Ovary (tissue), 9 donors: ENCODE results near the gene BMPR1A. TPM values are rescaled to one million over a fixed set of nuclear protein-coding genes. Genes with fewer than 3 reads are reported as not detected.
A peak's percentile ranks its signal among the peaks of the same experiment; 100 is the strongest.

Experiments
- DNase-seq, 5 donors: peaks; one replicate each; pipeline ENCODE4 v3.0.0-alpha.2; 2019 to 2020
- H3K27ac ChIP-seq, 2 donors: fragments of 200-600 bp; one replicate each; pipeline versions ENCODE4 v1.5.1 to v1.8.0; 2019 to 2022
- H3K27me3 ChIP-seq: fragments of 200-600 bp; one replicate; pipeline ENCODE4 v1.8.0; 2022
- H3K36me3 ChIP-seq: fragments of 200-600 bp; sonication (generic); one replicate; pipeline ENCODE4 v1.5.1; 2019
- H3K4me1 ChIP-seq: one replicate; pipeline ENCODE4 v1.8.1; 2013; ENCODE audit warnings: mild to moderate bottlenecking, moderate library complexity; ENCODE audit not compliant: insufficient read depth
- H3K4me3 ChIP-seq: fragments of 200-600 bp; sonication (generic); one replicate; pipeline ENCODE4 v1.5.1; 2017
- H3K9me3 ChIP-seq, 2 donors: fragments of 200-600 bp in 1 of 2; sonication (generic) in 1 of 2; one replicate each; pipeline versions ENCODE4 v1.5.1 to v1.8.1; 2013 to 2019; ENCODE audit warnings: mild to moderate bottlenecking in 1 of 2, moderate library complexity in 1 of 2
- EP300 ChIP-seq: sonication (generic); formaldehyde crosslinking; IDR thresholded peaks from one replicate; pipeline ENCODE4 v1.6.1; 2017; ENCODE audit warnings: antibody characterized with exemption
- POLR2A ChIP-seq: fragments of 450-650 bp; IDR thresholded peaks from one replicate; pipeline ENCODE4 v1.6.1; 2017; ENCODE audit warnings: antibody characterized with exemption, mild to moderate bottlenecking, moderate library complexity
- WGBS, 3 donors: extraction: QIAGEN DNeasy Blood & Tissue Kit in 1 of 3; methylation state at CpG; one replicate each; pipeline versions ENCODE4 v1.1.5 to v1.1.7; 2013 to 2017; 5-methylcytosine and 5-hydroxymethylcytosine counted together
- intact Hi-C, 4 donors: fragments of 100-400 bp; cut with DNase I; formaldehyde crosslinking; loops; one replicate each; pipeline versions ENCODE4 v1.11.0 to v1.15.1; 2022 to 2023
- polyA plus RNA-seq, 2 donors: library from polyadenylated mRNA; stranded (reverse); fragments of 200-250 nt in 1 of 2; fragments of 350-450 nt in 1 of 2; fragmentation: Illumina TruSeq in 1 of 2; extraction: RNeasy Lipid Tissue Mini Kit (QIAGEN cat#74804) in 1 of 2; gene quantifications; one replicate each; pipeline ENCODE4 v1.2.3, GENCODE V29; 2013 to 2014
- total RNA-seq, 7 donors: library from RNA; depleted of rRNA in 2 of 7; stranded (reverse); fragments of >200 nt in 2 of 7; fragmentation: NEBNext Ultra II Directional in 3 of 7; extraction: Animal tissue kit (Norgen Biotek cat#: 25700) in 3 of 7; gene quantifications; one replicate each; pipeline versions ENCODE4 v1.1.0 to v1.2.4, GENCODE V29; 2016 to 2023
- TF ChIP-seq, protein P1 (sequence below), 3 donors: fragments of 450-650 bp in 2 of 3; fragments of 200-600 bp in 1 of 3; IDR thresholded peaks; one replicate each; pipeline versions ENCODE4 v1.5.1 to v1.8.0; 2016 to 2022; ENCODE audit warnings: antibody characterized with exemption in 3 of 3, mild to moderate bottlenecking in 1 of 3
- donor health status: DM: no; HTN: no; CAD: no; lungs with moderate emphysema.
- donor health status: DM: no; HTN: no; CAD: no.
- donor health status: Bipolar disorder and iron deficiency.
- donor health status: DM: yes; HTN: yes; CAD: no.
- donor health status: DM: no; HTN: no; CAD: no.
- donor health status: DM: yes; HTN: yes; CAD: no.

Gene BMPR1A
- total and polyA plus RNA-seq, 9 donors, result 19.0 to 77.9 (median 55.8) TPM

DNA sequence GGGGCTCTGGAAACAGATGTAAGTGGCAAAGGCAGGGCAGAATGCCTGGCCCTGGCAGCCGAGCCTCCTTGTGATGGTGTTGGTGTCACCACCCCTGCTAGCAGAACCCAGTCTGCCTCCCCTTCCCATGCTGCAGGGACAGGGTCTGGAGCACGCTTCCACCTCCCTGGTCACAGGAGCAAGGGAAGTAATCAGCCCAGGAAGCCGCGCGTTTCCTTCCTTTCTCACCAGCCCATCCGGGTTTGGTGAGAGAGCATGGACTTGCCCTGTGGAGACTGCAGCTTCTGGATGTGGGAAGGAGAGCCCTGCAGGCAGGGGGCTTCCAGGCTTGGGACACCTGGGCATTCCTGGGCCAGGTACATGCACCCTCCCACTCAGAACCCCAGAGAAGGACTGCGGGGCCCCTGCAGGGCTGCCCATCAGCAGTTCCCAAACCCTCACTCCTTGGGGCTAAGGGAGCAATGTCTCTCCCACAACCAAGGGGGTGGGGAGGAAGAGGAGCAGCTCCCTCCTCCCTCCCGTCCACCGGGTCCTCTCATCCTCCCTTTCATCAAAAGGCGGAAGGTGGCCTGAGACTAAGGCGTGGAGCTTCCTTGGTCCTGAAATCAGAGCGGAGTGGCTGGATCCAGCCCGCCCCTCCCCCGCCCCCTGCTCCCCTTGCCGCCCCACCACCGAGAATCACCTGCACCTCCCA, 199.2 kb downstream of the BMPR1A start:
- Histone ChIP-seq H3K4me3 (peak overlapping the region; percentile 5), H3K27ac (peak overlapping the region; percentile 75 to 89), H3K9me3 (no peaks in the 10 kb centered on the region), H3K36me3 (no peaks in the 10 kb centered on the region), H3K4me1 (peaks cover 42% of the 10 kb centered on the region), H3K27me3 (no peaks in the 10 kb centered on the region)
- 71 to 82% (median 76%) methylated on average over 15 to 16 of the region's 16 CpGs for WGBS, 3 donors
- intact Hi-C loops, result loop anchor here in 1 of 4 donors (2.0 kb wide), 1 partner anchor 17 kb away; no protein-coding TSS in a partner anchor
- TF ChIP-seq POLR2A (no peak), EP300 (no peak)
- TF ChIP-seq, protein P1, sequence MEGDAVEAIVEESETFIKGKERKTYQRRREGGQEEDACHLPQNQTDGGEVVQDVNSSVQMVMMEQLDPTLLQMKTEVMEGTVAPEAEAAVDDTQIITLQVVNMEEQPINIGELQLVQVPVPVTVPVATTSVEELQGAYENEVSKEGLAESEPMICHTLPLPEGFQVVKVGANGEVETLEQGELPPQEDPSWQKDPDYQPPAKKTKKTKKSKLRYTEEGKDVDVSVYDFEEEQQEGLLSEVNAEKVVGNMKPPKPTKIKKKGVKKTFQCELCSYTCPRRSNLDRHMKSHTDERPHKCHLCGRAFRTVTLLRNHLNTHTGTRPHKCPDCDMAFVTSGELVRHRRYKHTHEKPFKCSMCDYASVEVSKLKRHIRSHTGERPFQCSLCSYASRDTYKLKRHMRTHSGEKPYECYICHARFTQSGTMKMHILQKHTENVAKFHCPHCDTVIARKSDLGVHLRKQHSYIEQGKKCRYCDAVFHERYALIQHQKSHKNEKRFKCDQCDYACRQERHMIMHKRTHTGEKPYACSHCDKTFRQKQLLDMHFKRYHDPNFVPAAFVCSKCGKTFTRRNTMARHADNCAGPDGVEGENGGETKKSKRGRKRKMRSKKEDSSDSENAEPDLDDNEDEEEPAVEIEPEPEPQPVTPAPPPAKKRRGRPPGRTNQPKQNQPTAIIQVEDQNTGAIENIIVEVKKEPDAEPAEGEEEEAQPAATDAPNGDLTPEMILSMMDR (IDR thresholded peaks at IDR 0.05), result no peak
- peak in 3 of 5 donors; percentile 42 to 52 (median 44) for DNase-seq

DNA sequence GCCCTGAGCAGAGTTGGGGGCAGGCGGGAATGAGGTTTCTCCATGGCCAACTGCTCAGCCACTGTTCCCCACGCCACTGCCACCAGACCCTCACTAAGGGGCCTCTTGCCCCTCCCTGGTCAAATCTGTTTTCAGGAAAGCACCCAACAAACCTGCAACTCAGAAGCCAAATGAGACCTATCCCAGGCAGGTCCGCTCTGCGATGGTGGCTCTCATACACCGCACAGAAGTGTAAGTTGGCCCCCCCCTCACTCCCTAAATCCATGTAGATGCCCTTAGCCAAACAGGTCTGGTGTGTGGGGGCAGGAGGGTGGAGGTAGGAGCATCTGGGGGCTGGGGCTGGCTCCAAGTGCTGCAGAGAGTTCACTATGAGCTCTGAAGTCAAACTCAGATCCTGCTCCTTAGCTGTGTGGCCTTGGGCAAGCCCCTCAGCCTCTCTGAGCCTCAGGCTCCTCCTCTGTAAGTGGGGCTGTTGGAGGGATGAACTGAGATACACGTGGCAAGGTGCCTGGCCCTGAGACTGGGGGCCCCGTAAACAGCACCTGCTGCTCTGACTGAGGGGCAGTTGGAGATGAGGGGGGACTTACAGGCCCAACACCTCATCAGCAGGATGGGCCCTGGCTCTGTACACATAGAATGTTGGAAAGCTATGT, 199.9 kb downstream of the BMPR1A start:
- H3K9me3 ChIP-seq, result no peaks in the 10 kb centered on the region
- no peak for DNase-seq
- H3K27ac ChIP-seq, result peak overlapping the region; percentile 31 to 89
- intact Hi-C loops, result no loop called here
- peak overlapping the region; percentile 7 for H3K4me3 ChIP-seq
- H3K4me1 ChIP-seq, result peaks cover 42% of the 10 kb centered on the region
- H3K36me3 ChIP-seq, result no peaks in the 10 kb centered on the region
- TF ChIP-seq, protein P1 (IDR thresholded peaks at IDR 0.05), result no peak
- TF ChIP-seq POLR2A, result no peak
- no peak for TF ChIP-seq EP300
- H3K27me3 ChIP-seq, result no peaks in the 10 kb centered on the region
- 67 to 83% (median 76%) methylated on average over 7 of the region's 7 CpGs for WGBS, 3 donors

DNA sequence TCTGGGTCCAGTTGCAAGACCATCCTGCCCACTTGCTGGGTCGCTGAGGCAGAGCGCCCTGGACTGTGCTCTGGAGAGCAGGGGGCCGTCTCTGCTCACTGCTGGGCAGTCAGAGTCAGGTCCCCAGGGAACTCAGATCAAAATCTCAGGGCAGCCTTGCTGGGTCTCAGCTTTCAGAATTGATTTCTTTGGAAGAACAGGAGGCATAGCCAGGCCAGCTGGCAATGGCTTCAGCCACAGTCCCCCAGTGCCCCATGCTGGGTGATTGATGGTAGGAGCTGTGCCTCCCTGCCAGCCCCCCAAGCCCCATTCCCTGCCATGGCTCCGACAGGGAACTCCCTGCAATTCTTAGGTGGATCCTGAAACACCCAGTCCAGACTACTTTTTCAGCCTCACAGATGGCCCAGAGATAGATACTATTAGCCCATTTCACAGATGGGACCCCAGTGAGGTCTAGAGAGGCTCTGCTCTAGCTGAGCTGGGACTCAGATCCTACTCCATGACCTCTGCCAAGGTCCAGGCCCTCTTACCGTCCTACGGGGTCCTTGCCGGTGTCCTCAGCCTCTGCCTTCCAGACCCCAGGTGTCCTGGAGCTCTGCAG, 200.5 kb downstream of the BMPR1A start:
- H3K9me3 ChIP-seq, result no peaks in the 10 kb centered on the region
- peak overlapping the region; percentile 7 for H3K4me3 ChIP-seq
- no peaks in the 10 kb centered on the region for H3K27me3 ChIP-seq
- TF ChIP-seq POLR2A (no peak), EP300 (no peak)
- TF ChIP-seq, protein P1 (IDR thresholded peaks at IDR 0.05), result no peak
- DNase-seq, result peak in 1 of 5 donors; percentile 31
- H3K27ac ChIP-seq, result peak overlapping the region; percentile 31 to 89
- H3K36me3 ChIP-seq, result no peaks in the 10 kb centered on the region
- WGBS, 3 donors, result 73 to 83% (median 77%) methylated on average over 7 of the region's 7 CpGs
- intact Hi-C loops, result no loop called here
- peaks cover 42% of the 10 kb centered on the region for H3K4me1 ChIP-seq

DNA sequence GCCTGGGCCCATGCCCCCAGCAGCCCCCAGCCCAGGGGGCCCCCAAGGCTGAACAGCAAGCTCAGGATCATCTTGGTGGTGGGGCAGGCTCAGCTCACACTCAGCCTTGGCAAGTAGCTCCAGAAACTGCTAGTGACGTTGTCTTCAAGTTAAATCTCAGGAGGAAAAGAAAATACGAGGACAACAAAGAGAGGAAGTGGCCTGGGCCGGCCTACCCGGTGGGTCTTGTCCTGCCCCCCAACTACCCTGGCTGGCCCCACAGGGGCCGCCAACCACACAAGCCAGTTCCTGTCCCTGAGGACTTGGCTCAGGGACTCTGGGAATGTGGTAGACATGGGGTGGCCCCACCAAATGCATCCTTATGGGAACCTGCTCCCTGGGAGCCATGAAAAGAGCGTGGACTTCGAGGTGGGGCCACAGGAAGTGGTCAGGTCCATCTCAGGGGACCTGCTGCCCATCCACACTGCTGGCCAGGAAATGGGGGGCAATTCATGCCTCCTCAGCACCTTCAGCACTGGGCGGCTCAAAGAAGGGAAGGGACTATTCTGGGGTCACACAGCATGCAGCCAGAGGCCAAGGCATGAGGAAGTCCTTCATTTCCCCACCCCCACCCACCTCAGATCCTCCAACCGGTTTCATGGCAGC, 201.2 kb downstream of the BMPR1A start, which contains the start of gene MMRN2:
MMRN2 (minus strand) TSS at position 145 of the 645 bp plus-strand sequence; CDS start at position 71, 74 bp downstream.
- Histone ChIP-seq H3K9me3 (no peaks in the 10 kb centered on the region), H3K27ac (peak within 1 kb of the TSS; percentile 31 to 89), H3K27me3 (no peaks in the 10 kb centered on the region), H3K36me3 (no peaks in the 10 kb centered on the region), H3K4me3 (peak within 1 kb of the TSS; percentile 20), H3K4me1 (peaks cover 42% of the 10 kb centered on the region)
- TF ChIP-seq POLR2A (no peak), EP300 (no peak)
- TF ChIP-seq, protein P1 (IDR thresholded peaks at IDR 0.05), result no peak
- intact Hi-C loops, result no loop called here
- DNase-seq, result peak in 2 of 5 donors; percentile 33 to 36
- WGBS, 3 donors, result 72 to 81% (median 77%) methylated on average over 9 of the region's 9 CpGs
